Cardiac muscle cell (in vitro differentiated cells and primary cell): ENCODE measurements around the gene NBEA. TPM values are rescaled to one million over a fixed set of nuclear protein-coding genes. Genes with fewer than 3 reads are reported as not detected.

ENCODE experiments used
- DNase-seq, 2 donors: peaks; one replicate each; pipeline versions ENCODE4 v3.0.0 to v3.0.0-alpha.2; 2010 to 2017; ENCODE audit warnings: low read depth in 1 of 2, low spot score in 1 of 2
- H3K27ac ChIP-seq: fragments of 200-600 bp; sonication (generic); 2 replicates; pipeline ENCODE4 v1.5.1; 2016
- H3K27me3 ChIP-seq: fragments of 200-600 bp; sonication (generic); 2 replicates; pipeline ENCODE4 v1.6.0; 2016; ENCODE audit warnings: control low read depth
- H3K36me3 ChIP-seq: fragments of 200-600 bp; sonication (generic); 2 replicates; pipeline ENCODE4 v1.5.1; 2016; ENCODE audit warnings: control low read depth
- H3K4me1 ChIP-seq: fragments of 200-600 bp; sonication (generic); 2 replicates; pipeline ENCODE4 v1.8.1; 2017; ENCODE audit warnings: low read depth, mild to moderate bottlenecking, mixed run types
- H3K4me3 ChIP-seq: fragments of 200-600 bp; sonication (generic); 2 replicates; pipeline ENCODE4 v1.5.1; 2016; ENCODE audit warnings: mild to moderate bottlenecking
- H3K9me3 ChIP-seq: fragments of 200-600 bp; sonication (generic); 2 replicates; pipeline ENCODE4 v1.5.1; 2017; ENCODE audit warnings: low read depth, mild to moderate bottlenecking, control low read depth
- CTCF ChIP-seq: IDR thresholded peaks from 2 replicates; pipeline ENCODE4 v1.5.1; 2012; ENCODE audit warnings: low read depth, mild to moderate bottlenecking, low read length
- polyA plus RNA-seq: library from polyadenylated mRNA; unstranded; fragments of >200 nt; fragmentation: Nextera tagmentation; extraction: Ambion mirVana; gene quantifications from 2 replicates; pipeline ENCODE4 v1.2.1, GENCODE V29; 2016
- total RNA-seq: library from RNA; depleted of rRNA; stranded (reverse); fragments of >200 nt; gene quantifications from 2 replicates; pipeline ENCODE4 v1.2.3, GENCODE V29; 2016

Gene NBEA
- total and polyA plus RNA-seq, 2 experiments from 2014 or later, result 4.6 to 13.2 TPM

- H3K36me3 ChIP-seq, result no peaks in the 10 kb centered on the region
- H3K4me3 ChIP-seq, result no peak overlapping the region
- peak in 1 of 2 donors; percentile 9 for DNase-seq
- peaks cover 51% of the 10 kb centered on the region for H3K27me3 ChIP-seq
- TF ChIP-seq CTCF, result no peak
- peaks cover 6% of the 10 kb centered on the region for H3K4me1 ChIP-seq
- no peaks in the 10 kb centered on the region for H3K9me3 ChIP-seq
- no peak overlapping the region for H3K27ac ChIP-seq
These were observed 557.6 kb downstream of the NBEA start for GRCh38 chr13:35499676-35500075.

GRCh38 chr13:35500144-35500543 is 558.1 kb downstream of the NBEA start:
- no peak for DNase-seq
- Histone ChIP-seq H3K9me3 (no peaks in the 10 kb centered on the region), H3K36me3 (no peaks in the 10 kb centered on the region), H3K27ac (no peak overlapping the region), H3K4me1 (peaks cover 6% of the 10 kb centered on the region), H3K27me3 (peaks cover 51% of the 10 kb centered on the region), H3K4me3 (no peak overlapping the region)
- TF ChIP-seq CTCF, result no peak

GRCh38 chr13:35501661-35502235 is 559.7 kb downstream of the NBEA start:
- H3K4me1 ChIP-seq, result peaks cover 6% of the 10 kb centered on the region
- no peak for TF ChIP-seq CTCF
- no peak overlapping the region for H3K27ac ChIP-seq
- no peaks in the 10 kb centered on the region for H3K36me3 ChIP-seq
- peaks cover 38% of the 10 kb centered on the region for H3K27me3 ChIP-seq
- no peak overlapping the region for H3K4me3 ChIP-seq
- H3K9me3 ChIP-seq, result no peaks in the 10 kb centered on the region
- DNase-seq, result no peak

- peaks cover 6% of the 10 kb centered on the region for H3K4me1 ChIP-seq
- no peak for TF ChIP-seq CTCF
- H3K4me3 ChIP-seq, result no peak overlapping the region
- no peak overlapping the region for H3K27ac ChIP-seq
- no peak for DNase-seq
- no peaks in the 10 kb centered on the region for H3K36me3 ChIP-seq
- H3K9me3 ChIP-seq, result no peaks in the 10 kb centered on the region
- H3K27me3 ChIP-seq, result peaks cover 31% of the 10 kb centered on the region
These were observed 560.4 kb downstream of the NBEA start for GRCh38 chr13:35502456-35502855.

- H3K9me3 ChIP-seq, result no peaks in the 10 kb centered on the region
- H3K27me3 ChIP-seq, result no peaks in the 10 kb centered on the region
- DNase-seq, result peak in 1 of 2 donors; percentile 97
- no peaks in the 10 kb centered on the region for H3K36me3 ChIP-seq
- TF ChIP-seq CTCF, result no peak
- no peaks in the 10 kb centered on the region for H3K4me1 ChIP-seq
- no peak overlapping the region for H3K4me3 ChIP-seq
- H3K27ac ChIP-seq, result no peak overlapping the region
These were observed 570.3 kb downstream of the NBEA start for GRCh38 chr13:35512271-35512920.
